ENCODE results near the gene RPS16.
"Not testable (repeated sequence)": the region's sequence is repeated elsewhere in the genome, so short reads cannot be mapped to it uniquely, and the experiment has no call there.

The RPS16 gene

DNA sequence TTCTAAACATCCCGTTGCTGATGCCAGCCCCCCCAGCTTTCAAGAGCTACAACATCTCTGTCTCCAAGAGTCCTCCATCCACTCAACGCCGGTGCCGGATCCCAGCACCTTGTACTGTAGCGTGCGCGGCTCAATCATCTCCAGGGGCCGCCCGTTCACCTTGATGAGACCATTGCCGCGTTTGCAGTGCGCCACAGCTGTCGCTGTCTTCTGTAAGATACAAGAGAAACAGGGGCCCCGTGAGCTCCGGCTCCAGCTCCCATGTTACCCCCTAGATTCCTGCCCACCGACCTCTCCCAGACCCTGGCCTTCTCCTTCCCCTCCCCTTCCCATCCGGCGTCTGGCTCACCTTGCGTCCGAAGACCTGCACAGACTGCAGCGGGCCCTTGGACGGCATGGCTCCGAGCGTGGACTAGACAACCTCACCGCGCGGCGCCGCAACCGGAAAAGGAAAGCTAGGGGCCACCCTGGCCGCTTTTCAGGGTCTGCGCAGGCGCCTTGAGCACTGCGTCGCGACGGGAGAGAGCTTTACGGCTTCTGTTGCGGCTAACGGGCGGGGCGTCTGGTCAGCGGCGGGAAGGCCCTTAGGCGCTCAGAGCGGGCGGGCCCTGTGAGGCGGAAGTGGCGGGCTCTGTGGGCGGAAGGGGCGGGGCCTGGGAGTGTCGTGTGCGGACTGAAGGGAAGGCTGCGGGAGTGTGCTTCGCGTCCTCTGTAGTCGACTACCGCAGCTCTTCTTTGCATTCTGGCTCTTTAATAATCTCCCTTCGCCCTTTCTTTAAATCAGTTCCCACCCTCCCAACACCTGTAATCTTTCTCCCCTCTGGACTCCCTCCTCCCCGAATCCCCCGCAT is at the start of gene RPS16:
Gene RPS16, minus strand, starts transcription at position 451 of the 851 bp plus-strand sequence. Its CDS starts 54 bp downstream, at position 397.
- peak; percentile 100 for DNase-seq

- DNase-seq, result no peak
Measured at GRCh38 chr19:39483141-39483540, 47.4 kb upstream of the RPS16 start.

DNA sequence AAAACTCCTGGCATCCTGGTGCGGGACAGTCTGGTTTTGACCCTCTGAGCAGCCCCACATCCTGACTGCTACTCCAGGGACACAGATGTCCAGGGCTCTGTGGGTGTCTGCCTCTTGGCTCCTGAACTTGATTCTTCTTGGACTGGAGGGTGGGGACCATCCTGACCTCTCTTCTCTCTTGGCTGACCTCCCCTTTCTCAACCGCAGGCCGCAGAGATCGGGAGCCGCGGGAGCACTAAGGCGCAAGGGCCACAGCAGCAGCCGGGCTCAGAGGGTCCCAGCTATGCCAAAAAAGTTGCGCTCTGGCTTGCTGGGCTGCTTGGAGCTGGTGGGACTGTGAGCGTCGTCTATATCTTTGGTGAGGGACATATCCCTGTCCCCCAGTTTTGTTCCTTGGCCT is 45.9 kb upstream of the RPS16 start:
- DNase-seq, result no peak

DNA sequence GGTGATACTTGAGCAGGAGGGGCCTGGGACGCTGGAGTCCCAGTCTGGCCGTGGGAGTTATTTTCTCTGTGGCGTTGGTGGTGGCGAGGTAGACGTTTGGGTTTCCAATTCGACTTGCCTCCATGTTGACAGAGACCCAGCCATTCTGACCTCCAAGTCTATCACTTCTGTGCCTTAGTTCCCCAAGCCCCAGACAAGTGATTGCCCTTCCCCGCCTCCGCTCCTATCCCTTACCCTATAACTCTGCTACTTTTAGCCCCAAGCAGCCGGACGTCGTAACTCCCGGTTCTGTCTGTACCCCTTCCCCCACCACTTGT is 45.4 kb upstream of the RPS16 start:
- no peak for DNase-seq

DNA sequence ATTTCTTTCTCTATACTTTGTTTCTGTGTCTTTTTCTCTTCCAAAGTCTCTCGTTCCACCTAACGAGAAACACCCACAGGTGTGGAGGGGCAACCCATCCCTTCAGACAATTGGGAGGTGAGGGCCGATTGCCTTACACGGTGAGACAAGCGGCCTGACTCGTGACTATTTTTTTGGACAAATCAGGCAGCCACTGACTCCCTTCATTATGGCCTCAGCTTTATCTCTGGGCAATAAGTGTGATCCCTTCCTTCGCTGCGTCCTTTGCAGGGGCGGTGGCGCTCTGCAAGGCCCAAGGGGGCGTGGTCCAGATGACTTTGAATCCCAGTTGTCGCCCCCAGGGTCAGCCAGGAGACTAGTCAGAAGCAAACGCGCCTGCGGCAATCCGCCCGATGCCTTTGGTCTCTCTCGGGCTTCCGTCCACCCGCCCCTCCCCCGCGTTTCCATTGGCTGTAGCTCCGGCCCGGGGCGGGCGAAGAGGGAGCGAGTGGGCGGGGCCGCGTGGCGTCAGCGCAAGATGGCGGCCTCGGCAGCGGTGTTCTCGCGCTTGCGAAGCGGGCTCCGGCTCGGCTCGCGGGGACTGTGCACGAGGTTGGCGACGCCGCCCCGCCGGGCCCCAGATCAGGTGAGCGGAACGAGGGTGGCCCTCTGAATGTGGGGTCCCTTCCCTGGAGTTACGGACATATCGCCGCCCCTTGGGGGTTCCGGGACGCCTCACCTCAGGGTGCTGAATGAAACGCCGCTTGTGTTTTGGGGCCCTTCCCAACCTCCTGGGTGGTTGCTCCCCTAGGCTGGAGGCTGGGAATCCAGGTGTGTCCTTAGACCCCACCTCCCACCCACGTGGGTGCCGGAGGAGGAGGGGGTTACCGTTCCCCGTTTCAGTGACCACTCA is 44.8 kb upstream of the RPS16 start, which contains the start of gene TIMM50:
Gene TIMM50, plus strand, starts transcription at position 502 of the 892 bp plus-strand sequence. Its CDS starts 16 bp downstream, at position 518.
- DNase-seq, result peak; percentile 100

DNA sequence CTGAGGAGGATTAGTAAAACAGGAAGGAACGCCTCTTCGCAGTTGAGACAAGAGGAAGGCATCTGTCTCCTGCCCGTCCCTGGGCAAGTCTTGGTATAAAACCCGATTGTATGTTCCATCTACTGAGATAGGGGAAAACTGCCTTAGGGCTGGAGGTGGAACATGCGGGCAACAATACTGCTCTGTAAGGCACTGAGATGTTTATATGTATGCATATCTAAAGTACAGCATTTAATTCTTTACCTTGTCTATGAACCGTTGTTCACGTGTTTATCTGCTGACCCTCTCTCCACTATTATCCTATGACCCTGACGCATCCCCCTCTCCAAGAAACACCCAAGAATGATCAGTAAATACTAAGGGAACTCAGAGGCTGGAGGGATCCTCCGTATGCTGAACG is 44.2 kb upstream of the RPS16 start:
- no peak for DNase-seq

DNA sequence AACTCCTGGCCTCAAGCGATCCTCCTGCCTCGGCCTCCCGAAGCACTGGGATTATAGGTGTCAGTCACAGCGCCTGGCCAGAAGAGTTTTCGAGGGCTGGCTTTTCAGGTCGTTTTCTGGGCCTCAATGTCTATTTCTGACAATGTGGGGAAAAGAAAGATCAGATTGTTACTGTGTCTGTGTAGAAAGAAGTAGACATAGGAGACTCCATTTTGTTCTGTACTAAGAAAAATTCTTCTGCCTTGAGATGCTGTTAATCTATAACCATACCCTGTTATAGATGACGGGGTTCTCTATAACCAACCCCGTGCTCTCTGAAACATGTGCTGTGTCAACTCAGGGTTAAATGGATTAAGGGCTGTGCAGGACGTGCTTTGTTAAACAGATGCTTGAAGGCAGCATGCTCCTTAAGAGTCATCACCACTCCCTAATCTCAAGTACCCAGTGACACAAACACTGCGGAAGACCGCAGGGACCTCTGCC is 43.6 kb upstream of the RPS16 start:
- DNase-seq, result not testable (repeated sequence)

DNA sequence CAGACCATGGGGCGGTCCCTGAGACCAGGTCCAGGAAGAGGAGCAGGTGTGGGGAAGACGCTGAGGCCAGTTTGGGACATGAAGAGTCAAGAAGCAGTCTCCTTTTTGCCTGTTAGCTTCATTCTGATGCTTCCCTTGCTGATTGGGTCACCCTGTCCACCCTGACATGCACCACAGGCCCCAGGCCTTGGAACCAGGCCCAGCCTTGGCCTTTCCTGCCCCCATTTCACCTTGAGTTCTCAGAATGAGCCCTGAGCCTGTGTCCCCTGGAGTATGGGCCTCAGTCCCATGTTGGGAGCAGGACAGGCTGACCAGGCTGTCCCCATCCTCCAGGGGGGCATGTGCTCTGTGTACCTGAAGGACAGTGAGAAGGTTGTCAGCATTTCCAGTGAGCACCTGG is 40.0 kb upstream of the RPS16 start:
- no peak for DNase-seq

DNA sequence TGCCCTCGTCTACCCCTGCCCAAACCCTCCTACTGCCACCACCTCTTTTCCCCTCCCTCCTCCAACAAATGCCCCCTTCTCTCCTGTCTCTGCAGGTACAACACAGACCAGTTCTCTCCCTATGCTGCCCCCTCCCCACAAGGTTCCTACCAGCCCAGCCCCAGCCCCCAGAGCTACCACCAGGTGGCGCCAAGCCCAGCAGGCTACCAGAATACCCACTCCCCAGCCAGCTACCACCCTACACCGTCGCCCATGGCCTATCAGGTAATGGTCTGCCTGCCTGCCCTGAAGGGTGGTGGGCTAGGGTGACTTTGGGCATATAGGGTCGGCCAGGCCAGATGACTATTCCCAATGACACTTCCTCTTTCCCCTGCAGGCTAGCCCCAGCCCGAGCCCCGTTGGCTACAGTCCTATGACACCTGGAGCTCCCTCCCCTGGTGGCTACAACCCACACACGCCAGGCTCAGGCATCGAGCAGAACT is 38.4 kb upstream of the RPS16 start:
- peak; percentile 83 for DNase-seq

DNA sequence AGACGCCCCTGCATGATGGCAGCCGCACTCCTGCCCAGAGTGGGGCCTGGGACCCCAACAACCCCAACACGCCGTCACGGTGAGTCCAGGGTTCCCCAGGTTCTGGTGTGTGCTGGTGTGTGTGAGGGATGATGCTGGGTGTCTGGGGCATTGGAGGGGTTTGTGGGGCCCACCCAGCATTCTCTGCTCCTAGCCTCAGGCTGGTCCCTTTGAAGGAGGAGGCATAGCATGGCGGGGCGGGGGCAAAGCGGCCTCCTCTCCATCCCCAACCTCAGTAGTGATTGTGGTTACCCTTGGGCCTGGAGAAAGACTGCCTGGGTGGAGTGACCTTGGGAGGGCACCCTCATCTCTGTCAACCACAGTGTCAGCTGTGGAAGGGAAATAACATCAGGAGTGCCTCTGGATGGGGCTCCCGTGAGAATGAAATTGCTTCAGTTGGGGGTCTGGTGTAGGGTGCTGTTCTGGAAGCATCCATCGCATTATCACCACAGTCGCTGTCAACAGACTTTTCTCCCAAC is 37.8 kb upstream of the RPS16 start:
- no peak for DNase-seq

DNA sequence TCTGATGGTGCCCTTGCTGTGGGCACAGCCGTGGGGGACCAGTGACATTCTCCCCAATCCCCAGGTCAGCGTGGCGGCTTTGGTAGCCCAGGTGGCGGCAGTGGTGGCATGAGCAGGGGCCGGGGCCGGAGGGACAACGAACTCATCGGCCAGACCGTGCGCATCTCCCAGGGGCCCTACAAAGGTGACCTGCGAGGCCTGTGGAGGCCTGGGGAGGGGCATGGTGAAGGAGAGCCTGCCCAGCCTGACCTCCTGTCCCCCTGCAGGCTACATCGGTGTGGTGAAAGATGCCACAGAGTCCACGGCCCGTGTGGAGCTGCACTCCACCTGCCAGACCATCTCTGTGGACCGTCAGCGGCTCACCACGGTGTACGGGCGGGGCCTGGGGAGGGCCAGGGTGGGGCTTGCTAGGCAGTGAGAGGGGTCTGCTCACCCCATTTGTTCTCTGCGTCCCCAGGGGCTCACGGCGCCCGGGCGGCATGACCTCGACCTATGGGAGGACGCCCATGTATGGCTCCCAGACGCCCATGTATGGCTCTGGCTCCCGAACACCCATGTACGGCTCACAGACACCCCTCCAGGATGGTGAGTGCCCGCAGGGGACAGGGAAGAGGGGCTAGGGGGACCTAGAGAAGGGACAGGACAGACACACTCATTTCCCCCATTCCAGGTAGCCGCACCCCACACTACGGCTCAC is 37.1 kb upstream of the RPS16 start:
- no peak for DNase-seq

DNA sequence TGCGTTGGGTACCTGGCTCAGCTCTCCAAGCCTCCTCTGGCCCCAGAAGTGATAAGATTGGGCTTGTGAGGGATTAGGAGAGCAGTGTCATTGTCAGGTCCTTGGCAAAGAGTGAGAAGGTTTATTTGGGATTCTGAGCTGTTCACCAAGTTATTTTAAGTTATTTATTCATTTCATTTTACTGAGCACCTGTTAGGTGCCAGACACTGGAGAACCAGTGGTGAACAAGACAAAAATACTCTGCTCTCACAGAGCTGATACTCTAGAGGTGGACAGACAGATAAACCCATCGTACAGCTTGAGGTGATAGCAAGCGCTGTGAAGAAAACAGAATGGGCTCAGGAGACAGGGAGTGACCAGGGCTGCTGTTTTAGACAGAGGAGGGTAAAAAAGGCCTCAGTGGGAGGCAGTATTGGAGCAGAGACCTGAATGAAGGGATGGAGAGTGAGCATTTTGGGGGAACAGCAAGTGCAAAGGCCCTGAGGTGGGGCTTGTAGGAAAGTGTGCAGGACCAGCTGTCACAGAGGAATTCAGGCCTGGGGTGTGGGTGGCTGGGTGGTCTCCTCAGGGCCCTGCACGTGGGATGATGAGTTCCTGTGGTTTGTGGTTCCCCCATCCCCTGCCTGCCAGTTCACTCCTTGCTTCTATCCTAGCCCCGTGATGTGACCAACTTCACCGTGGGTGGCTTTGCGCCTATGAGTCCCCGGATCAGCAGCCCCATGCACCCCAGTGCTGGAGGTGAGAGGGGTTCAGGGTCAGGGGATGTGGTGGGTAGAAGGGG is 36.2 kb upstream of the RPS16 start:
- DNase-seq, result no peak

DNA sequence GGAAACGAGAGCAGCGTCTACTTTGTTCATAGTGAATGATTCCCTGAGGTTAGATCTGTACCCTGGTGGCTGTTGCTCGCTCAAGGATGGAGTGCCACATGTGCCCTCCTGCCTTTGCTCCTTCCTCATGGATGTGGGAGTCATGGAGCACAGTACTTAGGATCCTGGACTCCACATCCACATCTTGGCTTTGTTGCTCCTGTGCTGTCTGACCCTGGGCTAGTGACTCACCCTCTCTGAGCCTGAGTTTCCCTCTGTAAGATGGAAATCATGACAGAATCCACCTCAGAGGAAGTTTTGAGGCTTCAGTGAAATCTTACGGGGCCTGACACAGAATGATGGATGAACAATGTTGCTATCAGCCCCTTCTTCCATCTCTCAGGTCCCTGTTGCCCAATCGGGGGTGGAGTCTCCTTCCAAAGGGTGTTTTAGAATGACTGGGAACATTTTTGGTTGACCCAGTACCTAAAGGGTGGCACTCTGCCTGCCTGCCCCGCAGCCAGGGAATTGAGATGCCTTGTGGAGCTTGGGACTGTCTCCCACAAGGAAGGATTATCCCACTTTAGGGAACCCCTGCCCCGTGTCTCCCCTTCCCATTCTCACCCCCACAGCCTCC is 35.1 kb upstream of the RPS16 start:
- DNase-seq, result no peak

- no peak for DNase-seq
Measured at GRCh38 chr19:39469567-39469966, 33.8 kb upstream of the RPS16 start.

- no peak for DNase-seq
Measured at GRCh38 chr19:39469036-39469435, 33.3 kb upstream of the RPS16 start.

GRCh38 chr19:39467941-39468340 is 32.2 kb upstream of the RPS16 start:
- DNase-seq, result no peak

DNA sequence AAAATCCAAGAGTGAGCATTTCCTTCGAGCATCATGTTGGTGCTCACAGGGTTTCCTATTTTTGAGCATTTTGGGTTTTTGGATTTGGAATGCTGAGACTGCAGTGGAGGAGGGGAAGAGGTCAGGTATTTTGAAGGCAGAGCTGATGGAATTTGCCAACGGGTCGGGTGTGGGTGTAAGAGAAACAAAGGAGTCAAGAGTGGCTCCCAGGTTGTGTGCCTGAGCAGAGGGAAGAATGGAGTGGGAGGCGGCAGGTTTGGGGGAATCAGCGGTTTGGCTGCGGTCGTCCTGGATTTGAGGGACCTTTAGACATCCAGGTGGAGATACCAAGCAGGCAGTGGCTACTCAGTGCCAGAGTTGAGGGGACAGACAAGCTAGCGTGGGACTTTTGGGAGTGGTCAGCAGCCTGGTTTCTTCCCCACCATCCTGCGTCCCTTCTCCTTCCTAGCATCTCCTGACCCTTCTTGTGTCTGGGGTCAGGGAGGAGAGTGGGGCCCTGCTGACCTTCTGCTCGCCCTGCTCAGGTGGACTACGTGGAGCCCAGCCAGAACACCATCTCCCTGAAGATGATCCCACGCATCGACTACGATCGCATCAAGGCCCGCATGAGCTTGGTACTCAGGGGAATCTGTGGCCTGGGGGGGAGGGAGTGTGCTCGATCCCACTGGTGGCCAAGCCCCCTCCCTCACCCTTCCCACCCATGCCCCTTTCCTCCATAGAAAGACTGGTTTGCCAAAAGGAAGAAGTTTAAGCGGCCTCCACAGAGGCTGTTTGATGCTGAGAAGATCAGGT is 30.4 kb upstream of the RPS16 start:
- no peak for DNase-seq

DNA sequence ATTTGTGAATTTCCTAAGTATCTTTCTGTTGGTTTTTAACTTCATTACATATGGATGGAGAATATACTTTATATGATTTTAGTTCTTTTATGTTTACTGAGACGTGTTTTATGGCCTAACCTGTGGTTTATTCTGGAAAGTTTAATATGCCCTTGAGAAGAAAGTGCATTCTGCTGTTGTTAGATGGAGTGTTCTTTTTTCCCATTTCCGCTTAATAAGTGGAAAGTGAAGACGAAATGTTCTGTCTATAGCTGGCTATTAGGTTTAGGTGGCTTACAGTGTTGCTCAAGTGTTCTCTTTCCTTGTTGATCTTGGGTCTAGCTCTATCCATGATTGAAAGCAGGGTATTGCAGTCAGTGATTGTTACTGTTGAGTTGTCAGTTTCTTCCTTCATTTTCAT is 27.7 kb upstream of the RPS16 start:
- DNase-seq, result no peak

GRCh38 chr19:39451257-39451656 is 15.5 kb upstream of the RPS16 start:
- DNase-seq, result not testable (repeated sequence)

GRCh38 chr19:39449116-39449797 is 13.5 kb upstream of the RPS16 start:
- DNase-seq, result no peak

Measured in NCI-H345 (cell line).